Esophagus squamous epithelium (tissue), 5 donors: Measurements from ENCODE around the gene KIFC3. TPM values are rescaled to one million over a fixed set of nuclear protein-coding genes. Genes with fewer than 3 reads are reported as not detected.

ENCODE experiments used
- DNase-seq: peaks from one replicate; lab custom pipeline; 2025; lab: John Stamatoyannopoulos, UW
- H3K27ac ChIP-seq, 4 donors: fragments of 200-600 bp; sonication (generic); one replicate each; pipeline ENCODE4 v1.5.1; 2016 to 2019; ENCODE audit warnings: mild to moderate bottlenecking in 1 of 4
- H3K27me3 ChIP-seq, 4 donors: fragments of 200-600 bp; sonication (generic); 1 replicate in 3 of 4; 2 replicates in 1 of 4; pipeline versions ENCODE4 v1.5.1 to v1.6.0; 2017 to 2021; ENCODE audit warnings: antibody characterized with exemption in 1 of 4
- H3K36me3 ChIP-seq, 3 donors: fragments of 200-600 bp; sonication (generic); one replicate each; pipeline ENCODE4 v1.5.1; 2016 to 2019
- H3K4me1 ChIP-seq, 3 donors: fragments of 200-600 bp; sonication (generic); one replicate each; pipeline ENCODE4 v1.5.1; 2017 to 2019
- H3K4me3 ChIP-seq, 4 donors: fragments of 200-600 bp; sonication (generic); 1 replicate in 3 of 4; 2 replicates in 1 of 4; pipeline ENCODE4 v1.5.1; 2016 to 2019; ENCODE audit warnings: mild to moderate bottlenecking in 2 of 4, moderate library complexity in 1 of 4
- H3K9me3 ChIP-seq, 3 donors: fragments of 200-600 bp; sonication (generic); one replicate each; pipeline ENCODE4 v1.5.1; 2016 to 2019
- POLR2A ChIP-seq, 4 donors: fragments of 450-650 bp; IDR thresholded peaks; one replicate each; pipeline ENCODE4 v1.6.1; 2017; ENCODE audit warnings: antibody characterized with exemption in 4 of 4, mild to moderate bottlenecking in 4 of 4, moderate library complexity in 3 of 4
- WGBS, 2 donors: methylation state at CpG; one replicate each; pipeline ENCODE4 v1.1.5; 2018; 5-methylcytosine and 5-hydroxymethylcytosine counted together
- intact Hi-C: fragments of 100-400 bp; cut with DNase I; formaldehyde crosslinking; loops from one replicate; pipeline ENCODE4 v1.15.0; 2022
- total RNA-seq, 4 donors: library from RNA; depleted of rRNA; stranded (reverse); fragments of >200 nt; gene quantifications; one replicate each; pipeline ENCODE4 v1.1.0, GENCODE V29; 2016
- TF ChIP-seq, protein P1 (sequence below), 6 experiments: fragments of 450-650 bp in 4 of 6; fragments of 200-600 bp in 2 of 6; sonication (generic) in 2 of 6; IDR thresholded peaks; one replicate each; pipeline ENCODE4 v1.5.1; 2016 to 2019; ENCODE audit warnings: antibody characterized with exemption in 6 of 6, mild to moderate bottlenecking in 4 of 6, moderate library complexity in 4 of 6
- donor health status: DM: yes; HTN: yes; CAD: no.

KIFC3 gene
- total RNA-seq, 4 donors from 2014 or later = 14.8 to 72.4 (median 43.5) TPM

DNA sequence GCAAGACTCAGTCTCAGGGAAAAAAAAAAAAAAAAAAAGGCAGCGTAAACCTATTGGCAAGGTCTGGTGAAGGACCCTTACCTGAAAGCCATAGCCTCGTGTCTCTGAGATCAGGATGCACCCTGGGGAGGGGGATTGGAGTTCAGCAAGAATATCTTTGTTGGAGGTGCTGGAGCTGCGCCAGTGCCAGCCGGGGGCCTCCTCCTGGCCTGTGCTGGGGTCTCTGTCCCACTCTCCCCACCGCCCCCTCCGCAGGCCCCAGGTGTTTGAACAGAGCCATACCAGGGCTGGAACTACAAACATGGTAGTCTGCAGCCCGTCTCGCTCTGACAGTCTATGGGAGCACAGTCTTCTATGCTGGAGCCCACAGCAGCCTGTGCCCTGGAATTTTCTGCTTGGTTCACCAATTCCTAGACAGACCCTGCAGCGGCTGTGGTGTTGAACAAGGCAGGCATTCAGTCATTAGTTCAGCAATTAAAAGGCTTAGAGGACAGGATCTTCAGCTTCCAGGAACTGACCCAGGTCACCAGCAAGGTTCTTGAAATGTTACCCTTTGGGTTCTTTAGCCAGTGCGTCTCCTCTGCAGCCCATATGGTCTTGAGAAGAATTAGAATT lies 42.2 kb upstream of the KIFC3 start:
- Histone ChIP-seq H3K27me3 (peaks cover 0 to 5% (median 0%) of the 10 kb centered on the region in 4 donors), H3K4me1 (no peaks in the 10 kb centered on the region), H3K9me3 (no peaks in the 10 kb centered on the region), H3K36me3 (no peaks in the 10 kb centered on the region), H3K27ac (no peak overlapping the region), H3K4me3 (no peak overlapping the region)
- no peak for DNase-seq
- intact Hi-C loops = no loop called here
- TF ChIP-seq, protein P1, sequence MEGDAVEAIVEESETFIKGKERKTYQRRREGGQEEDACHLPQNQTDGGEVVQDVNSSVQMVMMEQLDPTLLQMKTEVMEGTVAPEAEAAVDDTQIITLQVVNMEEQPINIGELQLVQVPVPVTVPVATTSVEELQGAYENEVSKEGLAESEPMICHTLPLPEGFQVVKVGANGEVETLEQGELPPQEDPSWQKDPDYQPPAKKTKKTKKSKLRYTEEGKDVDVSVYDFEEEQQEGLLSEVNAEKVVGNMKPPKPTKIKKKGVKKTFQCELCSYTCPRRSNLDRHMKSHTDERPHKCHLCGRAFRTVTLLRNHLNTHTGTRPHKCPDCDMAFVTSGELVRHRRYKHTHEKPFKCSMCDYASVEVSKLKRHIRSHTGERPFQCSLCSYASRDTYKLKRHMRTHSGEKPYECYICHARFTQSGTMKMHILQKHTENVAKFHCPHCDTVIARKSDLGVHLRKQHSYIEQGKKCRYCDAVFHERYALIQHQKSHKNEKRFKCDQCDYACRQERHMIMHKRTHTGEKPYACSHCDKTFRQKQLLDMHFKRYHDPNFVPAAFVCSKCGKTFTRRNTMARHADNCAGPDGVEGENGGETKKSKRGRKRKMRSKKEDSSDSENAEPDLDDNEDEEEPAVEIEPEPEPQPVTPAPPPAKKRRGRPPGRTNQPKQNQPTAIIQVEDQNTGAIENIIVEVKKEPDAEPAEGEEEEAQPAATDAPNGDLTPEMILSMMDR (IDR thresholded peaks at IDR 0.05) = no peak
- WGBS, 2 donors = 62 to 86% methylated on average over 6 to 9 of the region's 10 CpGs

DNA sequence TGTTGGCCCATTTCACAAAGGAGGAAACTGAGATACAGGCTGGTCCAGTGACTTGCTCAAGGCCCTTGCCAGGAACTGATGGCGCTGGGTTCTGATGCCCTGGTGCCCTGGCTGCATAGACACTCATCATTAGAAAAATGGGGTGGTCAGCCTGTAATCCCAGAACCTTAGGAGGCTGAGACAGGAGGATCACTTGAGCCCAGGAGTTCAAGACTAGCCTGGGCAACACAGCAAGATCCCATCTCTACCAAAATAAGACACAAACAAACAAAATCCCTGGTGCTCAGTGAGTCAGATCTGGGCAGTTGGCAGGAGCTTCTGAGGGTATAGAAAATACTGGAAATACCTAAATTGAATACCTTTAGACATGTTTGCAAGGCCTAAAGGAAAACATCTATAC lies 41.1 kb upstream of the KIFC3 start:
- Histone ChIP-seq H3K9me3 (no peaks in the 10 kb centered on the region), H3K36me3 (no peaks in the 10 kb centered on the region), H3K4me1 (no peaks in the 10 kb centered on the region), H3K4me3 (no peak overlapping the region), H3K27ac (no peak overlapping the region), H3K27me3 (peaks cover 0 to 5% (median 0%) of the 10 kb centered on the region in 4 donors)
- DNase-seq = no peak
- no peak for TF ChIP-seq POLR2A (IDR thresholded peaks at IDR 0.05)
- 100% methylated on average over 1 of the region's 1 CpG; no CpG with 5 or more reads in 1 of the 2 donors for WGBS, 2 donors
- intact Hi-C loops = no loop called here

DNA sequence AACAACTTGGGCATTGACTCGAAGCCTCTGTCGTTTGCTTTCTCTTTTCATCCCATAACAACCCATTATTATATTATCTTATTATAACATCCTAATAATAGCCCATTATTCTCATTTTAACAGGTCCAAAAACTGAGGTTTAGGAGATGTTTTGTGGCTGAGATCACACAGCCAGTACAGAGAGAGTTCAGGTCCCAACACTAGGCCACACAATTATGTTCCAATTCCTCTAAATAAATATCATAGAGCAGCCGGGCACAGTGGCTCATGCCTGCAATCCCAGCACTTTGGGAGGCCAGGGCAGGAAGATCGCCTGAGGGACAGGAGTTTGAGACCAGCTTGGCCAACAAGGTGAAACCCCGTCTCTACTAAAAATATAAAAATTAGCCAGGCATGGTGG lies 40.3 kb upstream of the KIFC3 start:
- H3K27me3 ChIP-seq = peaks cover 0 to 5% (median 0%) of the 10 kb centered on the region in 4 donors
- H3K27ac ChIP-seq = no peak overlapping the region
- DNase-seq = no peak
- H3K36me3 ChIP-seq = no peaks in the 10 kb centered on the region
- H3K4me3 ChIP-seq = no peak overlapping the region
- no peak for TF ChIP-seq POLR2A (IDR thresholded peaks at IDR 0.05)
- TF ChIP-seq, protein P1 (IDR thresholded peaks at IDR 0.05) = no peak
- H3K9me3 ChIP-seq = no peaks in the 10 kb centered on the region
- 85 to 90% methylated on average over 5 of the region's 5 CpGs for WGBS, 2 donors
- H3K4me1 ChIP-seq = no peaks in the 10 kb centered on the region
- intact Hi-C loops = no loop called here

DNA sequence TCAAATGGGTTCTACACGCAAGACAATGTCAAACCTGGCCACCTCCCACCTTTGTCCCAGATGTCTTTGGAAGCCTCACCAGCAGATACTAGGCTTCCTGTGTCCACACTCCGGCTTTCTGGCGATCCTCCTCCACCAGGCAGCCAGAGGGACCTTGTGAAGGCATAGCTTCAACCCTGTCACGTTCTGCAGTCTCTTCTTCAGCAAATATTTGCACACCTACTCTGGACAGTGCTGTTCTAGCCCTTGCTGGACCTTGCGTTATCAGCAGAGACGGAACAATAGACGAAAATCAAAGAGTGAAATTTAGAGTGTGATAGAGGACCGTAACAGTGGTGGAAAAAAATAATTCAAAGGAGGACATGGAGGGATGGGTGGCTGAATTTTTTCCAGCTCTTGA lies 38.5 kb upstream of the KIFC3 start:
- Histone ChIP-seq H3K9me3 (no peaks in the 10 kb centered on the region), H3K36me3 (no peaks in the 10 kb centered on the region), H3K4me3 (no peak overlapping the region), H3K4me1 (peaks cover 0 to under 1% (median 0%) of the 10 kb centered on the region in 3 donors), H3K27ac (no peak overlapping the region), H3K27me3 (peaks cover 0 to 1% (median 0%) of the 10 kb centered on the region in 4 donors)
- intact Hi-C loops = no loop called here
- TF ChIP-seq POLR2A (IDR thresholded peaks at IDR 0.05) = no peak
- TF ChIP-seq, protein P1 (IDR thresholded peaks at IDR 0.05) = no peak
- 84 to 92% methylated on average over 8 of the region's 8 CpGs for WGBS, 2 donors
- DNase-seq = no peak

DNA sequence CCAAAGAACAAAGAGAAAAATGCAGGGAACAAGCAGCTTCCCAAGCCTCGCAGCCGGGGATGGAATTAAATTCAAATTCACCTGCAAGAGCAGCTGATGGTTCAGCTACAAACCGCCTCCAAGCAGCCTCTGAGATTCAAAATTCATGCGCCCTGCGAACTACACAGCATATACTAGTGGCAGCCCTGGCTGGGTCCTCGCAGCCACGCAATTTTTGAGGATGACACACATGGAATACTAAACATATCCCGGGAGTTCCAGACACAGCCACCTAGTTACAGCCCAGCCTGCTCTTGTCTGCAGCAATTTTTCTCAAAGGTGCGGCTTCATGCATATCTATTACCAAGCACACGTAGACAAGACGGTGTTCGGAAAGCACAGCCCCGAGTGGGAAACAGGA lies 35.9 kb upstream of the KIFC3 start:
- no peak for TF ChIP-seq POLR2A (IDR thresholded peaks at IDR 0.05)
- TF ChIP-seq, protein P1 (IDR thresholded peaks at IDR 0.05) = no peak
- H3K4me3 ChIP-seq = no peak overlapping the region
- 73 to 75% methylated on average over 12 to 13 of the region's 13 CpGs for WGBS, 2 donors
- H3K9me3 ChIP-seq = no peaks in the 10 kb centered on the region
- H3K4me1 ChIP-seq = peaks cover 0 to 13% (median 0%) of the 10 kb centered on the region in 3 donors
- intact Hi-C loops = no loop called here
- H3K36me3 ChIP-seq = no peaks in the 10 kb centered on the region
- H3K27ac ChIP-seq = no peak overlapping the region
- no peaks in the 10 kb centered on the region for H3K27me3 ChIP-seq
- no peak for DNase-seq
